A549 (cell line): ENCODE measurements around the gene HAND1. TPM values are rescaled to one million over a fixed set of nuclear protein-coding genes. Genes with fewer than 3 reads are reported as not detected.

Experiments used
- ATAC-seq, 2 experiments: fragments of 200-7000 bp in 1 of 2; fragments of >200 bp in 1 of 2; cut with Nextera tagmentation in 1 of 2; cut with Tn5 transposase in 1 of 2; 3 replicates each; pipeline versions ENCODE4 v1.8.0 to v1.9.1; 2018 to 2020; ENCODE audit warnings: mild to moderate bottlenecking in 1 of 2, moderate library complexity in 1 of 2
- CTCF ChIA-PET: fragments of 300-600 bp; sonication (Branson Sonifier 250); formaldehyde crosslinking; extraction: SDS; loops from one replicate; lab custom pipeline; 2021; ENCODE audit warnings: antibody characterized with exemption, inconsistent platforms; lab: Yijun Ruan, JAX
- POLR2A ChIA-PET: fragments of 350-600 bp; formaldehyde crosslinking; extraction: SDS; loops from one replicate; lab custom pipeline; 2021; ENCODE audit warnings: antibody characterized with exemption, inconsistent platforms; lab: Yijun Ruan, JAX
- DNase-seq, 2 experiments: peaks; one replicate each; pipeline versions ENCODE4 v3.0.0 to v3.0.0-alpha.2; 2011 to 2016; ENCODE audit warnings: low read depth in 1 of 2, low spot score in 1 of 2
- FAIRE-seq: peaks from 2 replicates; lab custom pipeline; 2011; peaks lifted over from hg19 to GRCh38; lab: Jason Lieb, UNC
- H3K27ac ChIP-seq, 2 experiments: fragments of >200 bp; sonication (Bioruptor Twin); formaldehyde crosslinking; 3 replicates each; pipeline ENCODE4 v1.5.1; 2016 to 2017
- H3K4me1 ChIP-seq: fragments of >200 bp; sonication (Bioruptor Twin); formaldehyde crosslinking; 3 replicates; pipeline ENCODE4 v1.6.1; 2016
- H3K4me2 ChIP-seq: fragments of >200 bp; sonication (Bioruptor Twin); formaldehyde crosslinking; 3 replicates; pipeline ENCODE4 v1.6.1; 2016
- H3K4me3 ChIP-seq: fragments of >200 bp; sonication (Bioruptor Twin); formaldehyde crosslinking; 3 replicates; pipeline ENCODE4 v1.5.1; 2016
- H3K9me3 ChIP-seq: fragments of >200 bp; sonication (Bioruptor Twin); formaldehyde crosslinking; 3 replicates; pipeline ENCODE4 v1.6.1; 2016
- CBX8 ChIP-seq: fragments of 200-600 bp; sonication (generic); IDR thresholded peaks from 2 replicates; pipeline ENCODE4 v1.6.1; 2016
- CHD2 ChIP-seq: fragments of 150-350 bp; IDR thresholded peaks from 2 replicates; pipeline ENCODE4 v1.6.1; 2014; ENCODE audit warnings: low read length; ENCODE audit not compliant: partially characterized antibody
- CHD4 ChIP-seq: fragments of 200-600 bp; sonication (generic); IDR thresholded peaks from 2 replicates; pipeline ENCODE4 v1.6.1; 2016; ENCODE audit warnings: antibody characterized with exemption, mild to moderate bottlenecking, borderline replicate concordance
- EHF ChIP-seq: fragments of 250-450 bp; sonication (Bioruptor Pico); IDR thresholded peaks from 2 replicates; pipeline ENCODE4 v1.5.0; 2020; ENCODE audit warnings: mild to moderate bottlenecking
- EP300 ChIP-seq, 2 experiments: fragments of >200 bp; sonication (Bioruptor Twin); formaldehyde crosslinking; IDR thresholded peaks; 2 replicates in 1 of 2; 3 replicates in 1 of 2; pipeline ENCODE4 v1.6.1; 2016 to 2017
- ESRRA ChIP-seq: fragments of 150-350 bp; IDR thresholded peaks from 2 replicates; pipeline ENCODE4 v1.6.1; 2014; ENCODE audit warnings: mild to moderate bottlenecking, low read length, borderline replicate concordance
- FOSL2 ChIP-seq, 2 experiments: fragments of 450-650 bp in 1 of 2; fragments of >200 bp in 1 of 2; sonication (Bioruptor Twin) in 1 of 2; formaldehyde crosslinking; IDR thresholded peaks; 2 replicates each; pipeline versions ENCODE4 v1.5.0 to v1.6.1; 2016 to 2020; ENCODE audit warnings: mild to moderate bottlenecking in 1 of 2, moderate library complexity in 1 of 2
- GATA3 ChIP-seq: IDR thresholded peaks from 2 replicates; pipeline ENCODE4 v1.6.1; 2012; ENCODE audit warnings: borderline replicate concordance
- HES2 ChIP-seq: fragments of >200 bp; sonication (Bioruptor Twin); formaldehyde crosslinking; IDR thresholded peaks from 2 replicates; pipeline ENCODE4 v1.6.1; 2016
- HEYL ChIP-seq: fragments of 250-450 bp; sonication (Bioruptor Pico); IDR thresholded peaks from 2 replicates; pipeline ENCODE4 v1.8.0; 2021; ENCODE audit warnings: mild to moderate bottlenecking, moderate library complexity
- HOXA7 ChIP-seq: fragments of 250-450 bp; sonication (Bioruptor Pico); IDR thresholded peaks from 2 replicates; pipeline ENCODE4 v1.5.0; 2020; ENCODE audit warnings: mild to moderate bottlenecking, moderate library complexity
- HOXB5 ChIP-seq: fragments of 250-450 bp; sonication (Bioruptor Pico); IDR thresholded peaks from 2 replicates; pipeline ENCODE4 v1.5.0; 2020; ENCODE audit warnings: mild to moderate bottlenecking, moderate library complexity
- JUNB ChIP-seq: fragments of >200 bp; sonication (Bioruptor Twin); formaldehyde crosslinking; IDR thresholded peaks from 2 replicates; pipeline ENCODE4 v1.6.1; 2016
- KDM1A ChIP-seq: fragments of 200-600 bp; sonication (generic); IDR thresholded peaks from 2 replicates; pipeline ENCODE4 v1.6.1; 2016; ENCODE audit warnings: low read depth, mild to moderate bottlenecking
- KDM5A ChIP-seq: fragments of 200-600 bp; sonication (generic); IDR thresholded peaks from 2 replicates; pipeline ENCODE4 v1.6.1; 2016; ENCODE audit warnings: antibody characterized with exemption, mild to moderate bottlenecking
- MAFK ChIP-seq: fragments of 450-650 bp; IDR thresholded peaks from 2 replicates; pipeline ENCODE4 v1.6.1; 2014; ENCODE audit not compliant: partially characterized antibody
- NFE2L2 ChIP-seq: fragments of 150-350 bp; conservative IDR thresholded peaks from 2 replicates; pipeline ENCODE4 v1.6.1; 2014; ENCODE audit warnings: low read length
- NPAS2 ChIP-seq: fragments of 250-450 bp; sonication (Bioruptor Pico); IDR thresholded peaks from 2 replicates; pipeline ENCODE4 v1.8.0; 2022; ENCODE audit warnings: mild to moderate bottlenecking, moderate library complexity, borderline replicate concordance
- PBX3 ChIP-seq: IDR thresholded peaks from 2 replicates; pipeline ENCODE4 v1.6.1; 2012
- PHF8 ChIP-seq: fragments of 200-600 bp; sonication (generic); IDR thresholded peaks from 2 replicates; pipeline ENCODE4 v1.6.1; 2016; ENCODE audit warnings: low read depth, mild to moderate bottlenecking, antibody characterized with exemption, moderate library complexity, borderline replicate concordance
- RCOR1 ChIP-seq: fragments of 150-350 bp; IDR thresholded peaks from 2 replicates; pipeline ENCODE4 v1.6.1; 2014; ENCODE audit warnings: antibody characterized with exemption, low read length, low read depth
- RNF2 ChIP-seq: fragments of 200-600 bp; sonication (generic); IDR thresholded peaks from 2 replicates; pipeline ENCODE4 v1.6.1; 2016; ENCODE audit warnings: low read depth, mild to moderate bottlenecking, antibody characterized with exemption, moderate library complexity, borderline replicate concordance
- TFCP2L1 ChIP-seq: fragments of 250-450 bp; sonication (Bioruptor Pico); IDR thresholded peaks from 2 replicates; pipeline ENCODE4 v1.5.0; 2021; ENCODE audit warnings: mild to moderate bottlenecking
- TP53 ChIP-seq: fragments of 250-450 bp; sonication (Bioruptor Pico); IDR thresholded peaks from 2 replicates; pipeline ENCODE4 v1.5.0; 2021; ENCODE audit warnings: mild to moderate bottlenecking, moderate library complexity
- ZC3H11A ChIP-seq: fragments of 450-650 bp; IDR thresholded peaks from 2 replicates; pipeline ENCODE4 v1.6.1; 2014; ENCODE audit warnings: antibody characterized with exemption, mild to moderate bottlenecking
- ZFP36 ChIP-seq: fragments of 450-650 bp; IDR thresholded peaks from 2 replicates; pipeline ENCODE4 v1.6.1; 2014; ENCODE audit warnings: borderline replicate concordance; ENCODE audit not compliant: partially characterized antibody
- ZNF302 ChIP-seq: fragments of 250-450 bp; sonication (Bioruptor Pico); IDR thresholded peaks from 2 replicates; pipeline ENCODE4 v1.9.0; 2021; ENCODE audit warnings: inconsistent platforms, mild to moderate bottlenecking, moderate library complexity
- ZSCAN20 ChIP-seq: fragments of 250-450 bp; sonication (Bioruptor Pico); IDR thresholded peaks from 2 replicates; pipeline ENCODE4 v1.8.0; 2022; ENCODE audit warnings: mild to moderate bottlenecking, moderate library complexity
- WGBS: methylation state at CpG from one replicate; pipeline ENCODE4 v1.1.6; 2017; ENCODE audit errors: missing lambda C conversion rate; 5-methylcytosine and 5-hydroxymethylcytosine counted together
- polyA plus RNA-seq, 4 experiments: library from polyadenylated mRNA; depleted of rRNA in 3 of 4; stranded (reverse); fragments of >200 nt; fragmentation: RNase III in 1 of 4; extraction: RNeasy Plus Mini Kit Qiagen cat#74134 plus additional on column Dnase treatment in 1 of 4; gene quantifications; 2 replicates in 3 of 4; 3 replicates in 1 of 4; pipeline ENCODE4 v1.2.3, GENCODE V29; 2011 to 2017
- TF ChIP-seq, protein P1 (sequence below): fragments of 200-600 bp; sonication (generic); IDR thresholded peaks from 2 replicates; pipeline ENCODE4 v1.6.1; 2016; ENCODE audit warnings: antibody characterized with exemption, mild to moderate bottlenecking, moderate library complexity

The HAND1 gene
- polyA plus RNA-seq, 2 of the 4 experiments (the other 2 are of a cell fraction): 0.04 TPM; not detected in 1

DNA sequence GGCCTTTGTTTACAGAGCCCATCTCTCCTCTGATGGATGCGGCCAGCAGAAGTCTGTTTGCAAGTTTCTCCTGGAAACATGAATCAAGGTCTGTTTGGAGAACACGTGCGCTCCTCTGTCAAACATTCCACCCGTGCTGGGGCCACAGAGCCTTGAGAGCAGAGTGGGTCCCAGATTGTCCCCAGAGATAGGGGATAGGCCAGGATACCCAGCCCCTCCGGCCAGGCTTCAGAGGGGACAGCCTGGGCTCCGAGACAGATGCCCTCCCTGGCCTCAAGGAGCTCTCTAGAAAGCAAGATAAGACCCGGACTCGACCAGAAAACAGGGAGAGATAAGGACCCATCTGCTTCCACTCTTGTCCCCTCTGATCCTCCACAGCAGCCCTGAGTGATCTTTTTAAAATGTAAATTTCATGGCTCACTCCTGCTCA, 40.4 kb upstream of the HAND1 start:
- no peak for FAIRE-seq
- POLR2A ChIA-PET: no interaction called here

DNA sequence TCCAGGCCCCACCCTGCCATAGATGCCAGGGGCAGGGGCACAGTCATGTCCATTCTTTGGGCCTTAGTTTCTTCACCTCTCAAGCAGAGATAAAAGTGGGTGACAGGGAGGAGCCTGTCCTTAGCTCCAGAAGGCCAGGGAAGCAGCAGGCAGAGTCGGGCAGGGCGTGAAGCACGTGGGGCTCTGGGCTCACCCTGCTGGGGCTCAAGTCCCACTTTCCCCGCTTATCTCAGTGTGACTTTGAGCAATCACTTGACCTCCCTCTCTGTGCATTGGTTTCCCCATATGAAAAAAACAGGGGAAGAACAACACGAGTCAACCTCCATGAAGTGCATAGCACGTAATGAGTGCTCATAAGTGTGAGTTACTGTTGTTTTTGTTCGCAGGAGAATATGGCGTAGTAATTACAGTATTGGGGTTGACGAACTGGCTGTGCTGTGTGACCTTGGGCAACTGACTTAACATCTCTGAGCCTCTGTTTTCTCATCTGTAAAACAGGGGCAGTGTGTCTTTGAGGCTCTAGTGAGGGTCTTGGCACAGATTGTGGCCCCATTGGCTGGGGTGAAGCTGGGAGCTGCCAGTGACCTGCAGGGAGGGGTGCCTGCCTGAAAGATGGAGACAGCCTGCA, 39.9 kb upstream of the HAND1 start:
- CTCF ChIA-PET: interaction anchor here (1.0 to 6.5 kb wide), 5 partner anchors 9 to 92 kb away, joined by 3 to 79 read pairs (median 40); no protein-coding TSS in a partner anchor
- peak; percentile 61 for TF ChIP-seq ZFP36
- TF ChIP-seq FOSL2 (IDR thresholded peaks at IDR 0.05): no peak
- TF ChIP-seq FOSL2 (CRISPR knock-in tag; IDR thresholded peaks at IDR 0.05): no peak
- FAIRE-seq: no peak
- ATAC-seq: no peak
- no peak for DNase-seq
- Histone ChIP-seq H3K4me3 (no peak overlapping the region), H3K27ac (no peak overlapping the region), H3K4me2 (no peak overlapping the region), H3K9me3 (no peaks in the 10 kb centered on the region), H3K4me1 (peaks cover 29% of the 10 kb centered on the region)
- POLR2A ChIA-PET: no interaction called here
- 88% methylated on average over 9 of the region's 9 CpGs for WGBS

More for the DNA sequence above, 40.4 kb upstream of the HAND1 start:
- no peak for ATAC-seq
- Histone ChIP-seq H3K4me3 (no peak overlapping the region), H3K9me3 (no peaks in the 10 kb centered on the region), H3K4me2 (peak overlapping the region; percentile 75; the same call in 1 of the 3 replicates), H3K27ac (peak overlapping the region in 1 of 2 experiments; percentile 37; a peak in 1 of 6 replicates)
- CTCF ChIA-PET: interaction anchor here (1.0 to 6.5 kb wide), 5 partner anchors 10 to 91 kb away, joined by 3 to 79 read pairs (median 40); no protein-coding TSS in a partner anchor
- no peak for TF ChIP-seq KDM5A
- TF ChIP-seq KDM1A: no peak
- no peak for TF ChIP-seq ZSCAN20 (CRISPR knock-in tag)
- no peak for TF ChIP-seq CHD4
- TF ChIP-seq CBX8: no peak
- TF ChIP-seq MAFK: no peak
- TF ChIP-seq ZC3H11A: no peak
- TF ChIP-seq JUNB: no peak
- no peak for TF ChIP-seq HEYL
- TF ChIP-seq CHD2: no peak
- no peak for TF ChIP-seq RCOR1
- TF ChIP-seq EP300 (IDR thresholded peaks at IDR 0.05): no peak
- no peak for TF ChIP-seq TFCP2L1 (CRISPR knock-in tag)
- TF ChIP-seq, all 56 proteins: peak for 0
- peaks cover 29% of the 10 kb centered on the region for H3K4me1 ChIP-seq
- WGBS: 92% methylated on average over 8 of the region's 8 CpGs
- no peak for DNase-seq

- TF ChIP-seq TP53 (CRISPR knock-in tag) (no peak), PBX3 (no peak), CHD4 (no peak), HOXA7 (no peak), HEYL (no peak), GATA3 (no peak), HES2 (no peak), NPAS2 (no peak), NFE2L2 (no peak), ZNF302 (CRISPR knock-in tag) (no peak), ZSCAN20 (CRISPR knock-in tag) (no peak), ZC3H11A (no peak), RNF2 (no peak), HOXB5 (CRISPR knock-in tag) (no peak), EHF (CRISPR knock-in tag) (no peak), PHF8 (no peak), ESRRA (no peak)
- TF ChIP-seq, protein P1, sequence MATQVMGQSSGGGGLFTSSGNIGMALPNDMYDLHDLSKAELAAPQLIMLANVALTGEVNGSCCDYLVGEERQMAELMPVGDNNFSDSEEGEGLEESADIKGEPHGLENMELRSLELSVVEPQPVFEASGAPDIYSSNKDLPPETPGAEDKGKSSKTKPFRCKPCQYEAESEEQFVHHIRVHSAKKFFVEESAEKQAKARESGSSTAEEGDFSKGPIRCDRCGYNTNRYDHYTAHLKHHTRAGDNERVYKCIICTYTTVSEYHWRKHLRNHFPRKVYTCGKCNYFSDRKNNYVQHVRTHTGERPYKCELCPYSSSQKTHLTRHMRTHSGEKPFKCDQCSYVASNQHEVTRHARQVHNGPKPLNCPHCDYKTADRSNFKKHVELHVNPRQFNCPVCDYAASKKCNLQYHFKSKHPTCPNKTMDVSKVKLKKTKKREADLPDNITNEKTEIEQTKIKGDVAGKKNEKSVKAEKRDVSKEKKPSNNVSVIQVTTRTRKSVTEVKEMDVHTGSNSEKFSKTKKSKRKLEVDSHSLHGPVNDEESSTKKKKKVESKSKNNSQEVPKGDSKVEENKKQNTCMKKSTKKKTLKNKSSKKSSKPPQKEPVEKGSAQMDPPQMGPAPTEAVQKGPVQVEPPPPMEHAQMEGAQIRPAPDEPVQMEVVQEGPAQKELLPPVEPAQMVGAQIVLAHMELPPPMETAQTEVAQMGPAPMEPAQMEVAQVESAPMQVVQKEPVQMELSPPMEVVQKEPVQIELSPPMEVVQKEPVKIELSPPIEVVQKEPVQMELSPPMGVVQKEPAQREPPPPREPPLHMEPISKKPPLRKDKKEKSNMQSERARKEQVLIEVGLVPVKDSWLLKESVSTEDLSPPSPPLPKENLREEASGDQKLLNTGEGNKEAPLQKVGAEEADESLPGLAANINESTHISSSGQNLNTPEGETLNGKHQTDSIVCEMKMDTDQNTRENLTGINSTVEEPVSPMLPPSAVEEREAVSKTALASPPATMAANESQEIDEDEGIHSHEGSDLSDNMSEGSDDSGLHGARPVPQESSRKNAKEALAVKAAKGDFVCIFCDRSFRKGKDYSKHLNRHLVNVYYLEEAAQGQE: no peak
- H3K4me1 ChIP-seq: peaks cover 29% of the 10 kb centered on the region
- ATAC-seq (no peak), DNase-seq (no peak), FAIRE-seq (no peak)
- H3K4me3 ChIP-seq: no peak overlapping the region
- H3K27ac ChIP-seq: no peak overlapping the region
- CTCF ChIA-PET: interaction anchor here (1.4 to 6.5 kb wide), 3 partner anchors 8 to 50 kb away, joined by 3 to 79 read pairs (median 65); no protein-coding TSS in a partner anchor
- POLR2A ChIA-PET: no interaction called here
- H3K9me3 ChIP-seq: no peaks in the 10 kb centered on the region
- H3K4me2 ChIP-seq: no peak overlapping the region
- WGBS: 77% methylated on average over 6 of the region's 7 CpGs
Observed at GRCh38 chr5:154517181-154517580, 39.2 kb upstream of the HAND1 start.
